Neural crest cell (in vitro differentiated cells): Measurements from ENCODE around the gene LAMTOR4. TPM values are rescaled to one million over a fixed set of nuclear protein-coding genes. Genes with fewer than 3 reads are reported as not detected.

Source experiments
- DNase-seq: peaks from one replicate; pipeline ENCODE4 v3.0.0; 2021; ENCODE audit warnings: low read depth, mixed read lengths, low spot score
- H3K27ac Mint-ChIP-seq: one replicate; pipeline ENCODE4 v1.8.0; 2021; ENCODE audit warnings: mild to moderate bottlenecking, mixed read lengths; ENCODE audit not compliant: unreplicated experiment
- H3K27me3 Mint-ChIP-seq: 2 replicates; pipeline ENCODE4 v1.8.0; 2021; ENCODE audit warnings: low read depth, mild to moderate bottlenecking, mixed read lengths
- H3K36me3 Mint-ChIP-seq: 2 replicates; pipeline ENCODE4 v1.8.0; 2021; ENCODE audit warnings: low read depth, mild to moderate bottlenecking, mixed read lengths
- H3K4me1 Mint-ChIP-seq: 2 replicates; pipeline ENCODE4 v1.8.0; 2021; ENCODE audit warnings: mixed read lengths
- H3K4me3 Mint-ChIP-seq: one replicate; pipeline ENCODE4 v1.8.0; 2021; ENCODE audit warnings: mild to moderate bottlenecking, mixed read lengths
- H3K9me3 Mint-ChIP-seq: 2 replicates; pipeline ENCODE4 v1.8.0; 2021; ENCODE audit warnings: mixed read lengths
- CTCF ChIP-seq: fragments of 200-600 bp; sonication (generic); conservative IDR thresholded peaks from 2 replicates; pipeline ENCODE4 v1.5.0; 2021; ENCODE audit warnings: antibody characterized with exemption, mild to moderate bottlenecking
- total RNA-seq: library from RNA; stranded (reverse); gene quantifications from 2 replicates; pipeline ENCODE4 v1.2.1, GENCODE V29; 2021

Gene LAMTOR4
- total RNA-seq, 1 donor from 2014 or later = 134 TPM

GRCh38 chr7:100152404-100152803, 3.7 kb downstream of the LAMTOR4 start:
- Mint-ChIP-seq H3K4me1 (peaks cover 35% of the 10 kb centered on the region), H3K27ac (no peak overlapping the region), H3K4me3 (peak overlapping the region; percentile 36), H3K9me3 (no peaks in the 10 kb centered on the region), H3K36me3 (peaks cover 7% of the 10 kb centered on the region), H3K27me3 (no peaks in the 10 kb centered on the region)
- TF ChIP-seq CTCF = no peak
- no peak for DNase-seq

GRCh38 chr7:100152937-100153666, 4.4 kb downstream of the LAMTOR4 start:
- TF ChIP-seq CTCF = no peak
- no peak for DNase-seq
- Mint-ChIP-seq H3K9me3 (no peaks in the 10 kb centered on the region), H3K36me3 (peaks cover 7% of the 10 kb centered on the region), H3K4me3 (peak overlapping the region; percentile 47), H3K4me1 (peaks cover 40% of the 10 kb centered on the region), H3K27me3 (no peaks in the 10 kb centered on the region), H3K27ac (no peak overlapping the region)

- no peak for DNase-seq
- TF ChIP-seq CTCF = no peak
- Mint-ChIP-seq H3K27me3 (no peaks in the 10 kb centered on the region), H3K4me3 (peak overlapping the region; percentile 69), H3K9me3 (no peaks in the 10 kb centered on the region), H3K36me3 (peaks cover 7% of the 10 kb centered on the region), H3K27ac (no peak overlapping the region), H3K4me1 (peaks cover 35% of the 10 kb centered on the region)
These were observed 5.2 kb downstream of the LAMTOR4 start for GRCh38 chr7:100153708-100154535.

GRCh38 chr7:100154651-100155491, 6.2 kb downstream of the LAMTOR4 start:
- H3K27ac Mint-ChIP-seq = no peak overlapping the region
- H3K36me3 Mint-ChIP-seq = peaks cover 7% of the 10 kb centered on the region
- H3K4me3 Mint-ChIP-seq = peak overlapping the region; percentile 74
- peaks cover 33% of the 10 kb centered on the region for H3K4me1 Mint-ChIP-seq
- H3K9me3 Mint-ChIP-seq = no peaks in the 10 kb centered on the region
- no peaks in the 10 kb centered on the region for H3K27me3 Mint-ChIP-seq
- TF ChIP-seq CTCF = no peak
- DNase-seq = no peak
